ENCODE results near the gene TOMM40.

TOMM40 gene

DNA sequence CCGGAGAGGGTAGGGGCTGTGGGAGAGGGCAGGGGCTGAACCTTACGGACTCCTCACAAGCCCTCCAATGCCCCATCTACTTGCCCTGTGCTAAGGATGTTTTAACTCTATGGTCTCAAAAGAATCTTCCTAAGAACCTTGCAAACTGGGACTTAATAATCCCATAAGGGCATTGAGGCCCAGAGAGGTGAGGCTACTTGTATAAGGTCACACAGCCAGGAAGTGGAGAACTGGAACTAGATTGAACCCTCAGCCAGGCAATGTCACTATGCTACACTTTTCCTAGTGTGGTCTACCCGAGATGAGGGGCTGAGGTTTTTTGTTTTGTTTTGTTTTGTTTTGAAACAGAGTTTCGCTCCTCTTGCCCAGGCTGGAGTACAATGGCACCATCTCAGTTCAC, 40.5 kb downstream of the TOMM40 start:
- DNase-seq = no peak

DNA sequence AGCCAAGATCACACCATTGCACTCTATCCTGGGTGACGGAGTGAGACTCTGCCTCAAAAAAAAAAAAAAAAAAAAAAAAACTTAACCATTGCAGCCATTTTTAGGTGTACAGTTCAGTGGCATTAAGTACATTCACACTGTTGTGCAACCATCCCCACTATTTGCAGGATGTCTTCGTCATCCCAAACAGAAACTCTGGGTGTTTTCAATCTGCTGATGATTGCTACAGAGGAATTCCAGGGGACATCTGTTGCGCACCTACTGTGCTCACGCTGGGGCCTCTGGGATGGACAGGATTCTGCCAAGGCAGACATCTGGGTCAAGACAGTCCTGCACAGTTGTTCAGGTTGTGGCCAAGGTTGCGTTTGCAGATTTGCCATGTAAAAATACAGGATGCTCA, 48.6 kb downstream of the TOMM40 start:
- DNase-seq = no peak

- DNase-seq = no peak
Measured at GRCh38 chr19:44942067-44942571, 51.1 kb downstream of the TOMM40 start, which contains the start of gene APOC4. Gene APOC4 (plus strand): TSS chr19:44942237. CDS start chr19:44942278, 41 bp downstream.

GRCh38 chr19:44943801-44944249, 52.8 kb downstream of the TOMM40 start:
- DNase-seq = peak; percentile 58 to 65

- DNase-seq = peak; percentile 33 to 45
Measured at GRCh38 chr19:44947041-44947581, 56.1 kb downstream of the TOMM40 start.

DNA sequence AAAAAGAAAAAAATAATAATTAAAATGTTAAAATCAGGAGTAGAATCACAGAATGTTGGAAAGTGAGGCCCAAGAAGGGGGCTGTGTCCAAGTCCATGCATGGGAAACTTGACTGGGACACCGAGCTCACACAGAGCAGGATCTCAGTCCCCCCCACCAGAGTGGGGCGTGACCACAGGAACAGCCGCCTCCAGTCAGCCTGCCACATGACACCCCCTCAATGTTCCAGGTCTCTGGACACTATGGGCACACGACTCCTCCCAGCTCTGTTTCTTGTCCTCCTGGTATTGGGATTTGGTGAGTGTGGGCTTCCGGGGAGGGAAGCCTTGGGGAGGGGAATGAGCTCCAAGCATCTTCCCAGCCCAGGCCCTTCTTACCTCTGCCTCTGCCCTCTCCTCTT, 57.2 kb downstream of the TOMM40 start:
- no peak for DNase-seq

GRCh38 chr19:44948763-44949374, 57.8 kb downstream of the TOMM40 start:
- DNase-seq = no peak

DNA sequence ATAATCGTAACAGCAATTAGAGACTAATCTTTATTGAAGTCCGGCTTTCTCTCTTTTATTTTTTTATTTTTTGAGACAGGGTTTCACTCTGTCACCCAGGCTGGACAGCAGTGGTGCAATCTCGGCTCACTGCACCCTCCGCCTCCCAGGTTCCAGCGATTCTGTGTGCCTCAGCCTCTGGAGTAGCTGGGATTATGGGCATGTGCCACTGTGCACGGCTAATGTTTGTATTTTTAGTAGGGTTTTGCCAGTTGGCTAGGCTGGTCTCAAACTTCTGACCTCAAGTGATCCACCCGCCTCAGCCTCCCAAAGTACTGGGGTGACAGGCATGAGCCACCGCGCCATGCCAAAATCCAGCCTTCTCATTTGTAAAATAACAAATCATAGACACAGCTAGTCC, 58.5 kb downstream of the TOMM40 start:
- no peak for DNase-seq

GRCh38 chr19:44951179-44952159, 60.4 kb downstream of the TOMM40 start:
- DNase-seq = peak; percentile 76 to 79

All from Kasumi-1 (cell line).